Measurements from ENCODE around the gene TMEM87B. TPM values are rescaled to one million over a fixed set of nuclear protein-coding genes. Genes with fewer than 3 reads are reported as not detected.

The TMEM87B gene
- total RNA-seq, 1 donor from 2014 or later, result 15.7 TPM

DNA sequence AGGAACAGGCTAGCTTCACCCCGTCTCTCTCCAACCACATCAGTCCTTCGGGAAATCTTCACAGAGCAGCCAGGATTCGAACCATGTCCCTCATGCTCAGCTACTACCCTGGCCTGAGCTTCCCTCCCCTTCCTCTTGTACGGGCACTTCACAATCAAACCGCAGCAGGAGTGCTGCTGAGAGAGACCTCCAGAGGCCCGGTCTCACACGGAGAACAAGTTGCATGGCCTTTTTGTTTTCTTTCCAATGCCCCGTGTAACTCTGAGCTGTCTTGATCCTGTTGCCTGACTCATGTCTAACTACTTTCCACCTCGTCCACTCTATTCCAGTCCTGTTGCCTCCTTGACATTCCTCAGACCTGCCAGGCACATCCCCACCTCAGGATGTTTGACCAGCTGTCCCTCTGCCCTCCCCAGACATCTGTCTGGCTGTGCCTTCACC lies 108.5 kb downstream of the TMEM87B start:
- intact Hi-C loops (cut with micrococcal nuclease), result no loop called here

DNA sequence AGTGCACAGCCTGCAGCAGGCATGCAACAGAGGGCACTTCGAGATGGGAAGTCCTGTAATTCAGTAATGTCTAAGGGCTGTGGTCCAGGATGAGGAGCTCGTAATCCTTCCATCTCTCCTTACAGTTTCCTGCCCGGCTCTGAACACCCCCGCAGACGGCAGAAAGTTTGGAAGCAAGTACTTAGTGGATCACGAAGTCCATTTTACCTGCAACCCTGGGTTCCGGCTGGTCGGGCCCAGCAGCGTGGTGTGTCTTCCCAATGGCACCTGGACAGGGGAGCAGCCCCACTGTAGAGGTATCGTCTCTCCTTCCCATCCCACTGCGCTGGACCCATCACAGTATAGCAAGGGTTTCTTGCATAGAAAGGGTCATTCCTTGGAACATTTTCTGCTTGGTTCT lies 109.8 kb downstream of the TMEM87B start:
- intact Hi-C loops (cut with micrococcal nuclease), result no loop called here

DNA sequence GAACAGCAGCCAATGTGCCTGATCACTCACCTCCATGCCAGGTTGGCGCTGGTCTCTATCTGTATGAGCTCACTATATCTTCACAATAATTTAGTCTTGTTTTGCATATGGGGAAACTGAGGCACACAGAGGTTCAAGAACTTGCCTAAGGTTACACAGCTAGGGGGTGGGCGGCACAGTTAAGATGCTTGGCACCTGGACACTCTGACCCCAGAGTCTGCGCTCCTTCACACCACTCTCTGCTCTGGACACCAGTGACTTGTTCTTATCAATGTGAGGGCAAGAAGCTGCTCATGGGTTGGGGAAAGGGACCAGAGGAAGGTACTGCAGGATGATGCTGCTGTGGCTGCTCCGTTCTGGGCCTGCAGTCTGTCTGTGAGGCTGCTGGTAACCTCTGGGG lies 110.2 kb downstream of the TMEM87B start:
- intact Hi-C loops (cut with micrococcal nuclease), result no loop called here

DNA sequence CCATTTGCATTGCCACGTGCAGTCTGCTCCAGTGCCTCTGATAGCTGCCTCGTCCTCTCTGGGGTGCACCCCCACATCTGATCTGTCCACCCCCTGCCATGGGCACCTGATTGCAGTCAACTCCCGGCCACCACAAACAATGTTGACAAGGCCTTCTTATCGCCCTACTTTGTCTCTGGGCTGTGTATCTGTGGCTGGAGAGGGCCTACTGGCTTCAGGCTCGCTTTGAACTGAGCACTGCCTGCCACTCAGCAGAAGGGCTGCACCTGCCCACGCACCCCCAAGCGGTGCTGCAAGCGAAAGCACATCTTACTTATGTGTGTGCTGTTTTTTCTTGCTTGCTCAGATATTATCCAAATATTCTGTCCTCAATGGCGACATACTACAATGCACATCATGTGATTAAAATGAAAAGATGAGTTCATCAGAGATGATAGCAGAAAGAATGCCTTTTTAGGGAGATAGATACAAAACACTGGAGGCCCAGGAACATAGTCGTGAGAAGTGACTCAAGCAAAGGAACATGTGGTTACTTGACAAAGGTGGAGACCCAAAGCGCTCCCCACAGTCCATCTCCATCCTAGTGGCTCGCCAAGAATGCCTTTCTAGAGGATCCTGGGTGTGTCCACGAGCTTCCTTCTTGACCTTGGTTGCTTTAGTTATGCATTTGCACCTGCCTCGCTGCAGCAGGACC lies 111.9 kb downstream of the TMEM87B start:
- intact Hi-C loops (cut with micrococcal nuclease), result no loop called here

DNA sequence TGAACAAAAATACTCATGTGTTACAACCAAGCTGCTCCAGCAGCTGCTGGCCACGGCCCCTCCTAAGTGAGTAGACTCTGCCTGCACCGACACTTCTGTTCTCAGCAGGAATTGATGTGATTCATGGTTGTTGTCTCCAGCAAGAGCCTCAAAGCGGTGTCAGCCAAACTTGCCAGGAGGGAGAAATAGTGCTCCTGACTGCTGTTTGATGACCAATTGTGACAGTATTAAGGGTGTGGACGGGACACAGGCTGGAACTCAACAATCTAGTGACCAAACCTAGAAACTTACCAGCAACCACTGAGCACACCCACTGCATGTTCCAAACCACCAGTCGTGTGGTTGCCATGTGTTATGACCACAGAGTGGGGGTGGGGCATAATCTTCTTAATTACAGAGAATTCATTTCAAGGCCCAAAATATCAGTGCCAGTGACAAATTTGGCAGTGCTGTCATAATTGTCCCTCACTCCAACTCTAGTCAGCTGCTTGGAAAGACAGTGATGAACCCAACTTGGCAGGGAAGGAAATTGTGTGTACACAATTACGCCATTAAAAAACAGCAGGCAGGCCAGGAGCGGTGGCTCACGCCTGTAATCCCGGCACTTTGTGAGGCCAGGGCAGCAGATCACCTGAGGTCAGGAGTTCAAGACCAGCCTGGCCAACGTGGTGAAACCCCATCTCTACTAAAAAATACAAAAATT lies 113.5 kb downstream of the TMEM87B start:
- intact Hi-C loops (cut with micrococcal nuclease), result no loop called here

Other genes with a start within 250 kb of the TMEM87B start
- 69.5 and 71.8 TPM in 2 replicates for gene ANAPC1, start 171.1 kb upstream of the TMEM87B start, total RNA-seq
- gene MERTK, start 156.7 kb upstream of the TMEM87B start, total RNA-seq, result 0.29 TPM in 2 replicates
- 14.3 and 14.7 TPM in 2 replicates for gene FBLN7, start 83.1 kb downstream of the TMEM87B start, total RNA-seq
- gene ZC3H8, start 199.8 kb downstream of the TMEM87B start, total RNA-seq, result 20.4 and 22.3 TPM in 2 replicates
- gene ZC3H6, start 220.3 kb downstream of the TMEM87B start, total RNA-seq, result 7.2 and 9.0 TPM in 2 replicates

Measured in T-helper 1 cell treated with Interleukin-12 subunit alpha and Interleukin-12 subunit beta and Interleukin-4 antibody, amounts not matched to agents 30 ng/mL and 1 ng/mL, for 36 hours (primary cell).